Esophagus squamous epithelium (tissue), 4 donors: ENCODE measurements around the gene MAP4K4.

ENCODE experiments used
- CTCF ChIP-seq, 6 experiments: fragments of 450-650 bp in 4 of 6; fragments of 200-600 bp in 2 of 6; sonication (generic) in 2 of 6; IDR thresholded peaks; one replicate each; pipeline ENCODE4 v1.5.1; 2016 to 2019; ENCODE audit warnings: antibody characterized with exemption in 6 of 6, mild to moderate bottlenecking in 4 of 6, moderate library complexity in 4 of 6
- POLR2A ChIP-seq, 4 donors: fragments of 450-650 bp; IDR thresholded peaks; one replicate each; pipeline ENCODE4 v1.6.1; 2017; ENCODE audit warnings: antibody characterized with exemption in 4 of 4, mild to moderate bottlenecking in 4 of 4, moderate library complexity in 3 of 4

- TF ChIP-seq CTCF (IDR thresholded peaks at IDR 0.05): no peak
- no peak for TF ChIP-seq POLR2A (IDR thresholded peaks at IDR 0.05)
Measured at GRCh38 chr2:101722864-101723263, 25.4 kb downstream of the MAP4K4 start.
